B cell (primary cell): ENCODE measurements around the gene KRT72. TPM values are rescaled to one million over a fixed set of nuclear protein-coding genes. Genes with fewer than 3 reads are reported as not detected.

Experiments used
- ATAC-seq: fragments of 200-7000 bp; cut with Tn5 transposase; one replicate; pipeline ENCODE4 v1.10.0; 2021; ENCODE audit warnings: low read depth, mild to moderate bottlenecking, moderate number of reproducible peaks, moderate library complexity
- CTCF ChIA-PET: fragments of 350-600 bp; sonication (Branson Sonifier 250); formaldehyde crosslinking; loops from one replicate; lab custom pipeline; 2021; ENCODE audit warnings: antibody characterized with exemption, inconsistent platforms; lab: Charles Lee
- POLR2A ChIA-PET: fragments of 350-600 bp; sonication (Branson Sonifier 250); formaldehyde crosslinking; loops from one replicate; lab custom pipeline; 2021; ENCODE audit warnings: antibody characterized with exemption; lab: Charles Lee
- DNase-seq: peaks from one replicate; pipeline ENCODE4 v3.0.0; 2013
- H2AFZ ChIP-seq: 2 replicates; pipeline ENCODE4 v1.6.1; 2012; ENCODE audit warnings: mild to moderate bottlenecking, low read depth, low read length; ENCODE audit not compliant: insufficient read depth, poor library complexity, severe bottlenecking
- H3K27ac ChIP-seq, 2 donors: 1 replicate in 1 of 2; 2 replicates in 1 of 2; pipeline ENCODE4 v1.5.1; 2012 to 2013; ENCODE audit warnings: low read length in 2 of 2, mild to moderate bottlenecking in 2 of 2, moderate library complexity in 1 of 2
- H3K27me3 ChIP-seq, 4 experiments: fragments of 200-600 bp in 1 of 4; sonication (generic) in 1 of 4; replicated peaks in 1 of 4; 1 replicate in 2 of 4; 2 replicates in 2 of 4; pipeline versions ENCODE4 v1.6.1 to v1.7.0; 2013 to 2016; ENCODE audit warnings: low read length in 3 of 4, mild to moderate bottlenecking in 2 of 4, mixed read lengths in 1 of 4, moderate library complexity in 1 of 4; ENCODE audit not compliant: insufficient read depth in 4 of 4, control insufficient read depth in 3 of 4; ENCODE audit errors: control extremely low read depth in 1 of 4
- H3K36me3 ChIP-seq, 2 experiments: replicated peaks in 1 of 2; 1 replicate in 1 of 2; 2 replicates in 1 of 2; pipeline versions ENCODE4 v1.6.1 to v1.7.1; 2013; ENCODE audit warnings: low read length in 1 of 2; ENCODE audit not compliant: insufficient read depth in 2 of 2, control insufficient read depth in 1 of 2; ENCODE audit errors: control extremely low read depth in 1 of 2, extremely low read depth in 1 of 2
- H3K4me1 ChIP-seq, 2 donors: fragments of 200-600 bp in 1 of 2; sonication (generic) in 1 of 2; 1 replicate in 1 of 2; 2 replicates in 1 of 2; pipeline versions ENCODE4 v1.5.1 to v1.6.1; 2013 to 2017; ENCODE audit warnings: low read length in 2 of 2; ENCODE audit not compliant: control insufficient read depth in 2 of 2, insufficient read depth in 2 of 2
- H3K4me2 ChIP-seq: replicated peaks from 2 replicates; pipeline ENCODE3; 2012; ENCODE audit warnings: mild to moderate bottlenecking, low read depth, low read length; ENCODE audit not compliant: poor library complexity, severe bottlenecking
- H3K4me3 ChIP-seq, 5 experiments: fragments of 200-600 bp in 1 of 5; sonication (generic) in 1 of 5; 1 replicate in 3 of 5; 2 replicates in 2 of 5; pipeline versions ENCODE4 v1.5.1 to v1.7.0; 2011 to 2016; ENCODE audit warnings: low read length in 4 of 5, mild to moderate bottlenecking in 4 of 5, low read depth in 2 of 5, control low read depth in 1 of 5, moderate library complexity in 1 of 5; ENCODE audit not compliant: insufficient read depth in 1 of 5; ENCODE audit errors: control extremely low read depth in 1 of 5, extremely low read depth in 1 of 5
- H3K79me2 ChIP-seq: fragments of 200-600 bp; sonication (generic); one replicate; pipeline ENCODE4 v1.6.0; 2016; ENCODE audit warnings: low read length; ENCODE audit not compliant: control insufficient read depth, insufficient read depth
- H3K9ac ChIP-seq: fragments of 200-600 bp; sonication (generic); 2 replicates; pipeline ENCODE4 v1.6.1; 2017; ENCODE audit warnings: mild to moderate bottlenecking, low read length, moderate library complexity
- H3K9me3 ChIP-seq, 3 donors: one replicate each; pipeline versions ENCODE4 v1.6.1 to v1.7.1; 2013; ENCODE audit warnings: low read length in 2 of 3; ENCODE audit not compliant: control insufficient read depth in 2 of 3, insufficient read depth in 1 of 3; ENCODE audit errors: control extremely low read depth in 1 of 3
- H4K20me1 ChIP-seq: 2 replicates; pipeline ENCODE4 v1.6.0; 2012; ENCODE audit warnings: mild to moderate bottlenecking, low read length; ENCODE audit not compliant: insufficient read depth, control insufficient read depth, poor library complexity, severe bottlenecking
- H3K27ac Mint-ChIP-seq: one replicate; pipeline ENCODE4 v1.8.0; 2021; ENCODE audit warnings: mixed read lengths
- H3K27me3 Mint-ChIP-seq: one replicate; pipeline ENCODE4 v1.8.0; 2021; ENCODE audit warnings: mixed read lengths
- H3K4me1 Mint-ChIP-seq: one replicate; pipeline ENCODE4 v1.8.0; 2021; ENCODE audit warnings: mixed read lengths
- H3K4me3 Mint-ChIP-seq: one replicate; pipeline ENCODE4 v1.8.0; 2021; ENCODE audit warnings: mixed read lengths
- H3K9me3 Mint-ChIP-seq: one replicate; pipeline ENCODE4 v1.8.0; 2022; ENCODE audit warnings: mixed read lengths; ENCODE audit not compliant: insufficient read depth
- CTCF ChIP-seq: fragments of 200-600 bp; IDR thresholded peaks from one replicate; pipeline ENCODE4 v1.8.0; 2022; ENCODE audit warnings: antibody characterized with exemption, mild to moderate bottlenecking
- EZH2 ChIP-seq: IDR thresholded peaks from 2 replicates; pipeline ENCODE4 v1.6.1; 2012; ENCODE audit warnings: borderline replicate concordance, low read depth, mild to moderate bottlenecking, moderate library complexity, low read length; ENCODE audit not compliant: insufficient read depth, poor library complexity, severe bottlenecking
- WGBS: methylation state at CpG from one replicate; pipeline ENCODE4 v1.1.5; 2013; ENCODE audit warnings: missing lambda C conversion rate; ENCODE audit not compliant: insufficient coverage; 5-methylcytosine and 5-hydroxymethylcytosine counted together
- intact Hi-C: fragments of 100-400 bp; cut with micrococcal nuclease; formaldehyde crosslinking; loops from one replicate; pipeline ENCODE4 v1.10.0; 2022
- polyA plus RNA-seq: library from polyadenylated mRNA; depleted of rRNA; stranded (reverse); fragments of >200 nt; gene quantifications from 2 replicates; pipeline ENCODE4 v1.2.3, GENCODE V29; 2012
- total RNA-seq, 2 donors: library from RNA; stranded (reverse); fragments of 120-200 nt in 1 of 2; gene quantifications; 1 replicate in 1 of 2; 2 replicates in 1 of 2; pipeline versions ENCODE4 v1.2.3 to v1.2.4, GENCODE V29; 2013 to 2022

KRT72 gene
- total and polyA plus RNA-seq, 2 donors (not counting 1 experiment from before 2014, with no cell fraction given): 0.04 TPM; not detected in 1

- DNase-seq (no peak), ATAC-seq (no peak)
- no peak for TF ChIP-seq CTCF
- no peak for TF ChIP-seq EZH2
- Histone ChIP-seq H3K9ac (no peak overlapping the region), H3K4me3 (no peak overlapping the region), H3K27ac (no peak overlapping the region), H3K27me3 (peaks cover 0 to 1% (median 0%) of the 10 kb centered on the region in 4 experiments), H4K20me1 (no peaks in the 10 kb centered on the region), H3K36me3 (no peaks in the 10 kb centered on the region), H3K4me1 (no peaks in the 10 kb centered on the region), H3K9me3 (no peaks in the 10 kb centered on the region), H3K4me2 (no peak overlapping the region), H3K79me2 (no peaks in the 10 kb centered on the region), H2AFZ (no peak overlapping the region)
- POLR2A ChIA-PET: interaction anchor here (0.6 kb wide), 1 partner anchor 305 kb away, joined by 3 read pairs; no protein-coding TSS in a partner anchor
- no peak overlapping the region for H3K27ac Mint-ChIP-seq
- WGBS: no CpG with 5 or more reads among the region's 1 CpG
- no peak overlapping the region for H3K4me3 Mint-ChIP-seq
- intact Hi-C loops: loop anchor here (10.0 kb wide), 1 partner anchor 294 kb away; no protein-coding TSS in a partner anchor
- H3K27me3 Mint-ChIP-seq: peaks cover 12% of the 10 kb centered on the region
- CTCF ChIA-PET: no interaction called here
- H3K9me3 Mint-ChIP-seq: no peaks in the 10 kb centered on the region
- no peaks in the 10 kb centered on the region for H3K4me1 Mint-ChIP-seq
Observed at GRCh38 chr12:52580496-52580895, 20.8 kb downstream of the KRT72 start.
